Measurements from ENCODE around the gene A3GALT2.

DNA sequence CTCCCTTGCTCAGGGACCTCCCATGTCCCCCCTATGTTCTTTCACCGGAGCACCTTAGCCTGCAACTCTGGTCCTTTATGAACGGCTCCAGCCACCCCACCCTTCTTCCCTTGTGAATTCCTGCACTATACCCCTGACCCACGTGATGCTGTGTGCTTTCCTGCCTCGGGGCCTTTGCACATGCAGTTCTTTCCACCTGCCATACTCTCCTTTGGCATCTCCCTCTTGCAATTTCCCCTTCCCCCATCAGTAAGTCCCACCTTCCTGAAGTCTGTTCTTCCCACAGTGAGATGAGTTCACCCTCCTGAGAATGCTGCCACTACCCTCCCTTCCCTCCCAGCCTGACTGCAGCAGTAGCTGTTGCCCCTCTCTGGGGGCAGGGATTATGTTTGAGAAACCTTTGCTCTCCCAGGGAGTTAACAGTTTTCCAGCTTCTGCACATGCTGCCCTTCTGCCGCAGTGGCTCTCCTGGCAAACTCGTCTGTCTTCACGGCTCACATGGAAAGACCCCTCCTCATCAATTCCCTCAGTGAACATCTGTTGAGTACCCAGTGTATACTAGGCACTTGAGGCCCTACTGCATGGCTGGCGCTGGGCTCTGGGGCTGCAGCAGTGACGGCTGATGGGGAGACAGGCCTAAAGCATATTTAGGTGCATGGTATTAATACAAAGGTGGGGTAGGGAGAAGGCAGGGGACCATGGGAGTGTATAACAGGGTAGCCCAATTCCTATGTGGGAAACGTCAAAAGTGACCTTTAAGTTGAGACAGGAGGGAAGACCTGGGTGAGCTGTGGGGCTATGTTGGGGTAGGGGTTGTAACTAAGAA lies 54.9 kb downstream of the A3GALT2 start:
- TF ChIP-seq, protein P1, sequence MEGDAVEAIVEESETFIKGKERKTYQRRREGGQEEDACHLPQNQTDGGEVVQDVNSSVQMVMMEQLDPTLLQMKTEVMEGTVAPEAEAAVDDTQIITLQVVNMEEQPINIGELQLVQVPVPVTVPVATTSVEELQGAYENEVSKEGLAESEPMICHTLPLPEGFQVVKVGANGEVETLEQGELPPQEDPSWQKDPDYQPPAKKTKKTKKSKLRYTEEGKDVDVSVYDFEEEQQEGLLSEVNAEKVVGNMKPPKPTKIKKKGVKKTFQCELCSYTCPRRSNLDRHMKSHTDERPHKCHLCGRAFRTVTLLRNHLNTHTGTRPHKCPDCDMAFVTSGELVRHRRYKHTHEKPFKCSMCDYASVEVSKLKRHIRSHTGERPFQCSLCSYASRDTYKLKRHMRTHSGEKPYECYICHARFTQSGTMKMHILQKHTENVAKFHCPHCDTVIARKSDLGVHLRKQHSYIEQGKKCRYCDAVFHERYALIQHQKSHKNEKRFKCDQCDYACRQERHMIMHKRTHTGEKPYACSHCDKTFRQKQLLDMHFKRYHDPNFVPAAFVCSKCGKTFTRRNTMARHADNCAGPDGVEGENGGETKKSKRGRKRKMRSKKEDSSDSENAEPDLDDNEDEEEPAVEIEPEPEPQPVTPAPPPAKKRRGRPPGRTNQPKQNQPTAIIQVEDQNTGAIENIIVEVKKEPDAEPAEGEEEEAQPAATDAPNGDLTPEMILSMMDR (IDR thresholded peaks at IDR 0.05): no peak
- TF ChIP-seq POLR2AphosphoS5 (IDR thresholded peaks at IDR 0.05): no peak

Data from transverse colon (tissue), 4 donors.